T-helper 2 cell treated with Interferon-gamma antibody and Interleukin-4, amounts not matched to agents 5 μg/mL and 100 μg/mL, for 36 hours (primary cell): ENCODE data around the gene VKORC1L1.
"Not testable (repeated sequence)": the region's sequence is repeated elsewhere in the genome, so short reads cannot be mapped to it uniquely, and the experiment has no call there.

Source experiments
- DNase-seq: peaks from one replicate; pipeline ENCODE4 v3.0.0; 2021; ENCODE audit warnings: low spot score
- H3K27ac Mint-ChIP-seq: one replicate; pipeline ENCODE4 v1.8.0; 2021; ENCODE audit warnings: mild to moderate bottlenecking, mixed read lengths
- H3K27me3 Mint-ChIP-seq: one replicate; pipeline ENCODE4 v1.8.0; 2021; ENCODE audit warnings: low read depth, mixed read lengths
- H3K36me3 Mint-ChIP-seq: one replicate; pipeline ENCODE4 v1.8.0; 2021; ENCODE audit warnings: low read depth, mixed read lengths
- H3K4me1 Mint-ChIP-seq: one replicate; pipeline ENCODE4 v1.8.0; 2021; ENCODE audit warnings: low read depth, mixed read lengths
- H3K4me3 Mint-ChIP-seq: one replicate; pipeline ENCODE4 v1.8.0; 2022; ENCODE audit warnings: mild to moderate bottlenecking, moderate library complexity, mixed read lengths
- H3K9me3 Mint-ChIP-seq: one replicate; pipeline ENCODE4 v1.8.0; 2021; ENCODE audit warnings: mixed read lengths

The VKORC1L1 gene

GRCh38 chr7:65937296-65937695 lies 64.4 kb downstream of the VKORC1L1 start:
- Mint-ChIP-seq H3K27me3 (no peaks in the 10 kb centered on the region), H3K9me3 (no peaks in the 10 kb centered on the region), H3K27ac (no peak overlapping the region), H3K4me1 (peaks cover 16% of the 10 kb centered on the region), H3K4me3 (no peak overlapping the region), H3K36me3 (peaks cover 7% of the 10 kb centered on the region)
- no peak for DNase-seq

- H3K27me3 Mint-ChIP-seq = no peaks in the 10 kb centered on the region
- H3K4me1 Mint-ChIP-seq = peaks cover 16% of the 10 kb centered on the region
- no peaks in the 10 kb centered on the region for H3K9me3 Mint-ChIP-seq
- no peak overlapping the region for H3K4me3 Mint-ChIP-seq
- no peak overlapping the region for H3K27ac Mint-ChIP-seq
- peaks cover 7% of the 10 kb centered on the region for H3K36me3 Mint-ChIP-seq
- no peak for DNase-seq
Measured at GRCh38 chr7:65938336-65938895, 65.5 kb downstream of the VKORC1L1 start.

GRCh38 chr7:65945787-65946186 lies 72.9 kb downstream of the VKORC1L1 start:
- H3K4me3 Mint-ChIP-seq, DNase-seq, H3K4me1 Mint-ChIP-seq, H3K27ac Mint-ChIP-seq, H3K9me3 Mint-ChIP-seq, H3K36me3 Mint-ChIP-seq, H3K27me3 Mint-ChIP-seq: not testable (repeated sequence)

- Mint-ChIP-seq H3K4me3 (no peak overlapping the region), H3K27ac (no peak overlapping the region), H3K4me1 (peaks cover 1% of the 10 kb centered on the region), H3K36me3 (no peaks in the 10 kb centered on the region), H3K9me3 (no peaks in the 10 kb centered on the region), H3K27me3 (no peaks in the 10 kb centered on the region)
- DNase-seq = no peak
Measured at GRCh38 chr7:65946904-65947303, 74.0 kb downstream of the VKORC1L1 start.

GRCh38 chr7:65951837-65952578 lies 79.1 kb downstream of the VKORC1L1 start:
- H3K9me3 Mint-ChIP-seq = no peaks in the 10 kb centered on the region
- DNase-seq = no peak

GRCh38 chr7:65953001-65953720 lies 80.3 kb downstream of the VKORC1L1 start:
- Mint-ChIP-seq H3K9me3 (no peaks in the 10 kb centered on the region), H3K36me3 (peaks cover 7% of the 10 kb centered on the region), H3K4me3 (no peak overlapping the region), H3K27me3 (no peaks in the 10 kb centered on the region), H3K4me1 (no peaks in the 10 kb centered on the region), H3K27ac (no peak overlapping the region)
- DNase-seq = no peak

More at GRCh38 chr7:65951837-65952578, 79.1 kb downstream of the VKORC1L1 start:
- Mint-ChIP-seq H3K4me3 (no peak overlapping the region), H3K4me1 (no peaks in the 10 kb centered on the region), H3K27ac (no peak overlapping the region), H3K27me3 (no peaks in the 10 kb centered on the region), H3K36me3 (peaks cover 5% of the 10 kb centered on the region)

GRCh38 chr7:65953890-65954450 lies 81.1 kb downstream of the VKORC1L1 start:
- Mint-ChIP-seq H3K27ac (no peak overlapping the region), H3K36me3 (peaks cover 7% of the 10 kb centered on the region), H3K27me3 (no peaks in the 10 kb centered on the region), H3K4me3 (no peak overlapping the region), H3K4me1 (no peaks in the 10 kb centered on the region), H3K9me3 (no peaks in the 10 kb centered on the region)
- no peak for DNase-seq

GRCh38 chr7:65955718-65956117 lies 82.8 kb downstream of the VKORC1L1 start:
- no peak for DNase-seq
- H3K9me3 Mint-ChIP-seq = no peaks in the 10 kb centered on the region
- no peaks in the 10 kb centered on the region for H3K4me1 Mint-ChIP-seq
- peaks cover 21% of the 10 kb centered on the region for H3K36me3 Mint-ChIP-seq
- H3K4me3 Mint-ChIP-seq = no peak overlapping the region
- no peak overlapping the region for H3K27ac Mint-ChIP-seq
- H3K27me3 Mint-ChIP-seq = no peaks in the 10 kb centered on the region

- H3K4me3 Mint-ChIP-seq = no peak overlapping the region
- H3K9me3 Mint-ChIP-seq = no peaks in the 10 kb centered on the region
- no peak overlapping the region for H3K27ac Mint-ChIP-seq
- H3K36me3 Mint-ChIP-seq = peaks cover 38% of the 10 kb centered on the region
- H3K4me1 Mint-ChIP-seq = no peaks in the 10 kb centered on the region
- no peak for DNase-seq
- H3K27me3 Mint-ChIP-seq = no peaks in the 10 kb centered on the region
Measured at GRCh38 chr7:65960351-65961074, 87.6 kb downstream of the VKORC1L1 start.

GRCh38 chr7:65962033-65962432 lies 89.2 kb downstream of the VKORC1L1 start:
- Mint-ChIP-seq H3K4me1 (no peaks in the 10 kb centered on the region), H3K36me3 (peaks cover 43% of the 10 kb centered on the region), H3K27me3 (no peaks in the 10 kb centered on the region), H3K9me3 (no peaks in the 10 kb centered on the region), H3K27ac (no peak overlapping the region), H3K4me3 (no peak overlapping the region)
- no peak for DNase-seq

- not testable (repeated sequence) for H3K4me3 Mint-ChIP-seq, H3K27ac Mint-ChIP-seq, DNase-seq, H3K9me3 Mint-ChIP-seq, H3K27me3 Mint-ChIP-seq, H3K4me1 Mint-ChIP-seq
- H3K36me3 Mint-ChIP-seq = peaks cover 55% of the 10 kb centered on the region
Measured at GRCh38 chr7:65964671-65965070, 91.8 kb downstream of the VKORC1L1 start.

- H3K27me3 Mint-ChIP-seq = no peaks in the 10 kb centered on the region
- no peak overlapping the region for H3K4me3 Mint-ChIP-seq
- no peaks in the 10 kb centered on the region for H3K4me1 Mint-ChIP-seq
- H3K36me3 Mint-ChIP-seq = peaks cover 52% of the 10 kb centered on the region
- no peaks in the 10 kb centered on the region for H3K9me3 Mint-ChIP-seq
- H3K27ac Mint-ChIP-seq = no peak overlapping the region
- DNase-seq = no peak
Measured at GRCh38 chr7:65966146-65966545, 93.3 kb downstream of the VKORC1L1 start.

- peaks cover 1% of the 10 kb centered on the region for H3K4me1 Mint-ChIP-seq
- no peak for DNase-seq
- H3K4me3 Mint-ChIP-seq = no peak overlapping the region
- H3K27ac Mint-ChIP-seq = peak overlapping the region; percentile 26
- H3K27me3 Mint-ChIP-seq = no peaks in the 10 kb centered on the region
- H3K36me3 Mint-ChIP-seq = peaks cover 57% of the 10 kb centered on the region
- no peaks in the 10 kb centered on the region for H3K9me3 Mint-ChIP-seq
Measured at GRCh38 chr7:65967361-65968155, 94.7 kb downstream of the VKORC1L1 start.
